HG03095 (cell line): ENCODE data around the gene APBB2.

Experiments used
- ATAC-seq: cut with Tn5 transposase; IDR thresholded peaks from one replicate; pipeline ENCODE4 v1.9.1; 2021; ENCODE audit warnings: moderate library complexity; ENCODE audit not compliant: unreplicated experiment

The APBB2 gene

DNA sequence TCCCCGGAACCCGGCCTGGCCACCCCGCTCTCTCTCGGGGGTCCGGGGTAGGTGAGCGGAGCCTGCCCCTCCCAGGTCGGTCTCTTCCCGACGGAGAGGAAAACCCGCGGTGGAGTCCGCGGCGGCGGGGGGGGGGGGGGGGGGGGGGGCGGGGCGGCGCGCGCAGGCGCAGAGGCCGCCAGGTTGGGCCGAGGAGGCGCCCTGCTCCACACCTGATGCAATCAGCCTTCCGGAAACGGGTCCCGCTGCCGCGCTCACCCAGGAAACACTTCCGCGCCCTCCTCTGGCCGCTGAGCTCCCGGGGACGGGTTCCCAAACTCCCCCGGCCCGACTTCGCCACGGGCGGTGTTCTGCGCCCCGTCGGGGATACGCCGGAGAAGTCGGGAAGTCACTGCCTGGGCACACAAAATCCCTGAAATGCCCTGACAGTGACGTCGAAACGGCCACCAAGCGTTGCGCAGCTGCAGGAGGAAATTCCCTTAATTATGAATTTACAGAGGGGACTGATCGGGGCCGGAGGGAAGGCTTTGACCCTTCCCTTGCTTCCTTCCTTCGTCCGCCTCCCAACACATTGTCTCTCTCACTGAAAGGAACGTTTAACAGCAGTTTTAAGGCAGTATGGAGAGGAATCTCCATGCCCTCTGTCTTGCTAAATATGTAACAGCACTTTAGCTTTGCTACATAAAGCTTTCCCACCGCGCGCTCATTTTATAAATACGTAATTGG is 2.1 kb upstream of the APBB2 start:
- ATAC-seq, result peak; percentile 55

DNA sequence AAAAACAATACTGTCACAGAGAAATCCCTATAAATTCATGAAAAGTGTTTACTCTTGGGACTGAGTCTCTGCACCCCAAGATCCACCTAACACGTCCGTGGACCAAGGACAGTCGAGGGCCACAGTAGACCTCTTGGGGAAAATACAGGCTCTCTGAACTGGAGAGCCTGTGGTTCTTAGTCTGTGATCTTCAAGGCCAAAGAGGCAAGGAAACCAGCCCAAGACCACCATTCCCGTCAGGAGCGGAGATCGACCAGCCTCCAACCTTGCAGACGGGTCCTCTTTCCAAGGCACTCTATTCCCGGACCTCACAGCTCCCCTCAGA is 1.6 kb upstream of the APBB2 start:
- ATAC-seq, result no peak

DNA sequence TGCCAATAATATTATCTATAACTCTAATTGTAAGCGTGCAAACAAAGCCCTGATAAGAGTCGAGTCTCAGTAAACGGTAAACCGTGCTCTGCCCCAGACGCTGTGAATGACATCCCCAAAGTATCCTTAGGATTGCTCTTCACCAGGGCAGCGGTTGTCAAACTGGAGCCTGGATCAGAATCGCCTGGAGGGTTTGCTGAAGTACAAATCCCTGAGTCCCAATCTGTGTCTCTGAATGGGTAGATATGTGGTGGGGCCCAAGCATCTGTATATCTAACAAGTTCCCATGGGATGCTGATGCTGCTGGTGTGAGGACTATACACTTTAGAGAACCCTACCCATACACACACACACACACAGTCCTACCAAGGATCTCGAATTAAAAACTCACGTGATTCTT is 813 bp upstream of the APBB2 start:
- ATAC-seq, result no peak

DNA sequence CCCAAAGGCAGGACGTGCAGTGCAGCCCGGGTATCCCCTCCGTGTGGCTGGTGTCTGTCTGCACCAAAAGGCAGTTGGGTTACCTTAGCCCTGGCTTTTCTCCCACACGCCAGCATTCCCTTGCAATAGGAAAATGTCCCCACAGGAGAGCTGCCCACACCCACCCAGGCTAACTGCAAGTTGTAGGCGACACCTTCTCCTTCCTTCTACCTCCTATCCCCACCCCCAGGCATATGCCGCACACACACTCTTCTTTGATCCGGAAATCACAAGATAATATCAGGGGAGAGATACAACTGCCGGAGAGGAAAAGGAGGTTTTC is 444 bp upstream of the APBB2 start:
- no peak for ATAC-seq

DNA sequence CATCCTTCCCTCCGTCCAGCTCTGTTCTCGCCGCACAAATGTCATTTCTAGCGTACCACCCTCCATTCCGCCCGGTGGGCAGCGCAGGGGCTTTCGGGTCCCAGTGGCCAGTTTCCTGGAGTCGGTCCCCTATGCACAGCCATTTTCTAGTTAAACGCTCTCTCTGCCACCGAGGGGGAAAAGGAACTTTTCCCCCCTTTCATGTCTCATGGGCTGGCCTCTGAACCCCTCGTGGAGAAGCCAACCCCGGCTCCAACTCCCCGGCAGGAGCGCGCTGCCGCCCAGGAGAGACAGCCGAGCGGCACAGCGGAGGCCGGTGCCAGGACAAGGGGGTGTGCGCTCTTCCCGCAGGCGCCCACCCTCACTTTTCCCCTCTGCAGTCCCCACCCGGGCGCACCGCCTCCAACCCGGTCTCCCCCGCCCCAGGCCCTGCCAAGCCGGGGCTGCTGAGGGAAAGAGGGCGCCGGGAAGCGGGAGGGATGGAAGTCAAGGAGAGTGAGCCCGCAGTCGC is 662 bp downstream of the APBB2 start:
- ATAC-seq, result peak; percentile 3

DNA sequence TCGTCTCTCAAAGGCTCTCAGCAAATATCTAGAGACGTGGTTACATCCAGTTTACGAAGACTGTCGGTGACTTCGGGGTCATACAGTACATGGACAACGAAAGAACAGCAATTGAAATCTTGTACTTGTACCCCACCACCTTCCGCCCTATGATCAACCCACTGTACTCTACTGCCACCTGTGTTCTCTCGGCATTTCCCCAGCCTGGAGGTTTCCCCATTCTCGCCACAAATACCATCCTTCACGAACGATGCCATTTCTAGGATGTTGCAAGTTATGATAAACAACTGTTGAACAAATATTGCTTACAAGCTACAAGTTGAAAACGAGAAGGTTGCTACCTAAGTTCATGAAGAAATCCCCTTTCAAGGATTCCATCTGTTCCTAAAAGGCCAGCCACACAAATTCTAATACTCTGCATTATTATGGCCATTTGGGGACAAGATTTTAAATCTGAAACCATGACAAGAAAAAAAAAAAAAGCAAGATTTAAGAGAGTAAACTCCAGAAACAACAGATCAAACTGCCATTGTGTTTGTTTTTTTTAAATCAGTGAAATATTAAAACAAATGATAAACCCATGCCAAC is 1.6 kb downstream of the APBB2 start:
- ATAC-seq, result no peak

DNA sequence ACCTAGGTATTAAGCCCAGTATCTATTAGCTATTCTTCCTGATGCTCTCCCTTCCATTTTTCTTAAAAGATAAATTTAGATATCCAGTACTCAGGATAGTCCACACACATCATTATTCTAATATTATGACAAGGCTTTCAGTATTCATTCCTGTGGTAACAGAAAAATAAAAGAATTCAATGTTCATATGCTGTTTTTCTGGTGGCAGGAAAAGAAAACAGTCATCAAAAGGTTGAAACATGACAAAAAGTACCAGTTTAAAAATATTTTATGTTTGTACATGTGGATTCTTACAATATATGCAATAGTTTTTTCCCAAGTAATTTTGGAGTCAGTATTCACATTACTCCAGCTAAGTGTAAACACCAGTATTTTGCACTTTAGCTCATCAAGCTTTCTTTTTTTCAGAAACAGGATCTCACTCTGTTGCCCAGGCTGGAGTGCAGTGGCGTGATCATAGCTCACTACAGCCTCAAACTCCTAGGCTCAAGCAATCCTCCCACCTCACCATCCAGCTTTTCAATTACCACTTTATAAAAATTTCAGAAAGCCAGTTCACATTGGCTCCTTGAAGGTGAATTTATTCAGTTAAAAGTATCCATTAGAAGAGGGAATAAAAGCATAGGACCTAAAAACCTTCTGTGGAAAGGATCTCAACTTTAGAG is 2.3 kb downstream of the APBB2 start:
- ATAC-seq, result no peak

DNA sequence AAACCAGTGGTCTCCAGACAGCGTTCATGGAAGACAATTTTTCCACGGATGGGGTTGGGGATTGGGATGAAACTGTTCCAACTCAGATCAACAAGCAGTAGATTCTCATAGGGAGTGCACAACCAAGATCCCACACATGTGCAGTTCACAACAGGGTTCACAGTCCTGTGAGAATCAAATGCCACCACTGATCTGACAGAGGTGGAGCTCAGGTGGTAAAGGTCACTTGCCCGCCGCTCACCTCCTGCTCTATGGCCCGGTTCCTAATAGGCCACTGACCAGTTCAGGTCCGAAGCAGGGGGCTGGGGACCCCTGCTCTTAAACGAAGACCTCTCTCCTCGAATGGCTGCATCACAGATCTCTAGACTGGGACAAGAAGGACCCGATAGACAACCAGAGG is 4.4 kb downstream of the APBB2 start:
- ATAC-seq, result no peak

DNA sequence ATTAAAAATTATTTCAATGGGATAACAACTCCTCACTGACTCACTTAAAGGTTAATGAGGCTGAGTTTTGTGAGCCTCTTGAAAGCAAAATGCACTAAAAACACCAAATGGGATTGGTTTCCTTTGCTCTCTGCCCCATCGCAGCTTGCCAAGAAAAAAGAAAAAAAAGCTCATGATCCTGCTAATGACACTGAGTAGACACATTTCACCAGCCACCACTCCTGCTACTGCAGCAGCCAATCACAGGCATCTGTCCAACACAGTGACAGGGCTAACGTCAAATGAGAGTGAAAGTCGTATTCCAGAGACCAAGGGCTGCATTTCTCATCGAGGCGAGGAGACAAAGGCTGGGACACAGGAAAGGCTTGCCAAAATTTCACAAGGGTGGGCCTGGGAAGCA is 5.2 kb downstream of the APBB2 start:
- no peak for ATAC-seq

DNA sequence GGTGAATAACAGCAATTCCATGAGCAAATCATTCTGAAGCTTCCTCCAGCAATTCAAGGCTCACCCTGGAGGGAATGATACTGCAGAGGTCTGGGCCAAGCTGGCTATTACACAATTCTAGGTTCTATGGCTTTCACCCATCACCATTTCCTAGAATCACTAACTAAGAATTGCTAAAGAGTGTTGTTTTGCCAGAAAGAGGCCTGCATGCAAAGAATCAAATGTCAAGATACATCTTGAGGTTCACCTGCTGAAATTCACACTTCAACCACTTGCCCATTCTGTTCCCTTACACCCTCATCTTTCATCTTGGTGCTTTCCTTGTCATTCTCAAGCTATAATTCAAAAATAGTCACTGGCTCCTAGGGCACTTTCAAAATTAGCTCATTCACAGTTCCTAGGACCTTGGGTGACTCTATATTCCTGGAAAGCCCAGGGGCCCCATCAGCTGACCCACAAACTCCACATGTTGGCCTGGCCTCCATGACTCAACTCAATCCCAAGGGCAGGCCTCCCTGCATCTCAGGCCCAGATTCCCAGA is 7.0 kb downstream of the APBB2 start:
- ATAC-seq, result no peak

DNA sequence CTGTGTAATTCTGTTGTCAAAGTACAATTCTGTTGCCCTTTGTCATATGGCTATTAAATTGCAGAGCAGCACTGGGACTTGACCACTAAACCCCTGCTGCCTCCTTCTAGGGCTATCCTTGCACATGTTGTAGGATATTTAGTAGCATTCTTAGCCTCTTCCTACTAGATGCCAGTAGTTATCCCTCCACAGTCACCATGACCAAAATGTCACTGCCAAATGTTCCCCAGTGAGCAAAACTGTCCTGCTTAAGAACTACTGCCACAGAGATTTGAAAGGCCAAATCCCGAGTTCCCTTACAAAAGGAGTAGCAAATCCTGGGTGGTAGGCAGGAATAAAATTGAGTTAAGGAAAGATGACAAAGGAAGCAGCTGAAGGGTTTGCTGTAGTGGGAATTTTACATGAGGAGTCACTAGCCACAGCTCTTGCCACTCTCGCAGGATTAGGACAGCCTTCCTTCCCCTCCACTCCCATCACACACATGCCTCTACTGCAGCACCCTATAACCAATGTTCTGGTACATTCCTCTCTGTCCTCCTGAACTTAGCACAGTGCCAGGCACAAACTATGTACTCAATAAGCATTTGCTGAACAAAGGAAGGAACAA is 8.4 kb downstream of the APBB2 start:
- ATAC-seq, result no peak

DNA sequence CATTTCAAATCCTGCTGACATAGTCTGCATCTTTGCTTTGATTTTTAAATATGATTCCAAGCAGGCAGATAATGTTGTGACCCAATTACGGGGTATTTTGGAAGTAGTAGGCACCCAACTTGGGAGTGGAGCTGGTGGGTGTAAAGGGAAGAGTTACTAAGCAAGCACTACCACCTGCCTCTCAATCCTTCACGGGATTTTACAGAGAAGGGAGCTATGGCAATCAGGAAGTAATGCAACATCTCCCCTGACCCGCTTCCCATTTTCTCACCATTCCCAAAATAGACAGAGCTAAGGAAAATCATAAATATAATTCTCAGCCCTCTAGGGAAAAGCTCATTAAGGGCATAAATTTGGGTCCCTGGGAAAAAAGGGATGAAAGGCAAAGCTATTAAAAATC is 9.2 kb downstream of the APBB2 start:
- no peak for ATAC-seq

DNA sequence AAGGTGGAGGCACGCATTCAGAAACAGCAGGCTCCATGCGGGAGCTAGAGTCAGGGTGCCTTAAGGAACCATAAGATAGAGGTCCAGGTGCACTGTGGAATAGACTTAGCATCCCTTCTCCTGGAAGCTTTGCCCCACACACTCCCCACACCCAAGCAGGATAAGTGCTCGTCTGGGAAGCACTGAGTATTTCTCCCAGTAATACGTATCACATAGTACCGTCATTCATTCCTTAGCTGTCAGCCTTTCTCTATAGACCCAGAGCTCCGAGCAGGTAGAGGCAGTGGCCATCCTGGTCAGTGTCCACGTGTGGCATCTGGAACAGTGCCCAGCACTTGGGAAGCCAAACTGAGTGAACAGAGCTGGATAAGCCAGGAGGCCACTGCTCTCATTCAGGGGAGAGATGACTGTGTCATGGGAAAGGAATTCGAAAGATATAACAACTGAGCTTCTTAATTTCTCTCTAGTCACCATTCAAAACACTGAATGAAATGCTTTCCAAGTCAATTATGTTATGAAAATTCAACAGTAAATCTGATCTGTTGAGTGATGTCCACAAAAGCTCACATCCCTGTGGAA is 9.9 kb downstream of the APBB2 start:
- no peak for ATAC-seq

DNA sequence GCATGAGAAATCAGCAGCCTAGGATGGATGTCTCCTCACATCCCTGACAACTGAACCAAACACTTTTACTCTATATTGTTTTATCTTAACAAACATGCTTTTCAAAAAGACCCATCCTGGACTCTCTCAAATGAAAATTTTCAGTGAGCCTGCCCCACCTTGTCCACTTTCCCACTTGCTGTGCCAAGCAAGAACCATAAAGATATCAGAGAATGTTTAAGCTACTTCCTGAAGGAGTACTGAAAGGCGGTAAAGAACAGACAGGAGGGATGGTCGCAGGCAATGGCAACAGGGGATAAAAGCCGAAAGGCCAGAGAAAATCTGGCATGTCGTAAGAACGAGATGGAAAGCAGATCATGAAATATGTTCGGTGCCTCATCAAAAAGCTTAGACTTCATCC is 10.5 kb downstream of the APBB2 start:
- no peak for ATAC-seq

DNA sequence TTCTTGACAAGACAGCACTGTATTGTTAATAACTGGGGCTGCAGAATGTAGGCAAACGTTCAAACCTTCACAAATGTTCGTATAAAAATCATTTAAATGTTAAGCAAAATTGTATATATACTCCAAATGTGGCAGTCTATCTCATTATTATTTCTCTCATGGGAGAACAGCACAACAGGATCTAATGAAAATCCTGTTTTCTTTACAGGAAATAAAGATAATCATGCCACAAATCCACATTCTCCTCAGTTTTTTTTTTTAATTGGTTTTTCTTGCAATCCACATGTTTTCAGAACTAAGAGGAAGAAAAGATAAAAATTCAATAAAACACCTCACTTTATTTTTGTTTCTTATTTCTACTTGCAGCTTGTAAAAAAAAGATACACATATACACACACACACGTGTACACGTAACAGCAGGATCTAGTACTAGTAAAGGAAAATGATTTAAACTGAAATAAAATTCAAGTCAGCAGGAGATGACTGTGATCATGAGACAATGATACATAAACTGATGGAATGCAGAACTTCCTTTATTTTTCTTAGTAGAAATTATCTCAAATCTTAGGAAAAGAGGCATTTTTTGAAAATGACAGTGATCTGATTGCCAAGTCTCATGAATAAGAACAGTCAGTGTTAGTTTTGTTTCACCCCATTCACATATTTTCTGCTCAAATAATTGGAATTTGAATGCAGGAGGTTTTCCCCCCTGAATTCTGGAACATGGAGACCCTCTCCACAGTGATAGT is 11.3 kb downstream of the APBB2 start:
- ATAC-seq, result no peak

DNA sequence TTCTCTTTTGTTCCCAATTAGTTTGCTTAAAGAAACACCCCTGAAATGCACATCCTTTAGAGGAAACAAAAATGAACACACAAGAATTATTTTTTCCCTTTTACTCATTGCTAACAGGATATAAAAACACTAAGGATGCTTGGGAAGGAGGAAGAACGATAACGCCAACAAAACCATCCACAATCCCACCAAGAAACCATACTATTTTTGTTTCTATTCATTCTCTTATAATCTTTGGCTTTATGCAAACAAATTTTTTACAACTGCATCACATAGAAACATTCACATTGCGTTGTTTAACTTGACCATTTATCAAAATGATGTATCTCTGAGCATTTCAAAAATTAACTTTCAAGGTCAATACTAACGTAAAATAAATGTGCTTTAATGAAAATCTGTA is 12.0 kb downstream of the APBB2 start:
- no peak for ATAC-seq

DNA sequence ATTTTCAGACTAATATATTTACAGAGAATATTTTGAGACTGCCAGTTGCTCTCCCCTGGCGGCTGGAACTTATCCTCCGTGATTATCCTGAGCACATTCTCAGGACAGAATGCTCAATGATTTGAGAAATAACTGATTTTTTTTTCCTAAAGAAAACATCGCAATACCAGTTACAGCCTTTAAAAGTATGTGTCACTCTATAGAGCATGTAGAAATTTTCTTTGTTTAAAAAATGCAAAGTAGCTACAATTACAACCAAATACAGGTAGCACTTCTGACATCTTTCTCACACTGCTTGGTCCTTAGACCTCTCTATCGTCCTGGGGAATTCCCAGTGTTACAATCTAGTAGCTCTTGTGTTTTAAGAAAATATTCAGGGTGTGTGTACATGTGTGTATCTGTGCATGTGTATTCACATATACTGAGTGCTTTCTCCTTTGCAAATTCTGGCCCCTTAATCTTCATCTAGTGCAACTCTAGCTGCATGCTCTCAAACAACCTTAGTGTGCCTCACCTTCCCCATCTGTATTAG is 13.8 kb downstream of the APBB2 start:
- no peak for ATAC-seq

DNA sequence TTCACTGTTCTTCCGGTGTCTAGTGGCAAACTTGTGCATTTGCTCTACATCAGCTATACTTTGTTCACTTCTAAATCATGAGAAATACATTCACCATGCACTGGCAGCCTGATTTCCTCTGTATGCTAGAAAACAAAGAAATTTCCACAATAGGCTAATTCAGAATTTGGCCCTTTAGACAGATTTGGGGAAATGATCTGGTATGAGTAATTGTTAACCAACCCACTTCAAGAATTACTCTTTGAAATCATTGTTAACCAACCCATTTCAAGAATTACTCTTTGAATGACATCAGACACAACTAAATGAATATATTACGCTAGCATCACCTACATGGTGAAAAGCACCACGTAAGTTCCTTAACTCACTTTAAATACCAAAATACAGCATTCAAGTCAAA is 14.6 kb downstream of the APBB2 start:
- no peak for ATAC-seq

DNA sequence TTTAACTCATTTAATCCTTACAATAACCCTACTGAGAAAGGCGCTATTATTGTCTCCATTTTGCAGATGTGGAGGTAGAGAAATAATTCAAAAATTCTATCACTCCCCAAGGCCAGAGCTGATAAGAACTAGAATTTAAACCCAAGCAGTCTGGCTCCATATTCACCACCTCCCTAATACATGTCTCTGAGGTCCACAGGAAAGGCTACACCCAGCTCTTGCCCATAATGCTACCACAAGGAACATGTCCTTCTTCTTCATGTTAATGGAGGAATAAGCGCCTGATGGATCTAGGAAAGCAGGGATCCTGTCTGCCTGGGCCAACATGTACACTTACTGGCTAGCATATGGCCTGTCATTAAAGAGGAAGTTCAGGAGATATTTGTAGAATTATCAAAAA is 16.3 kb downstream of the APBB2 start:
- ATAC-seq, result no peak

DNA sequence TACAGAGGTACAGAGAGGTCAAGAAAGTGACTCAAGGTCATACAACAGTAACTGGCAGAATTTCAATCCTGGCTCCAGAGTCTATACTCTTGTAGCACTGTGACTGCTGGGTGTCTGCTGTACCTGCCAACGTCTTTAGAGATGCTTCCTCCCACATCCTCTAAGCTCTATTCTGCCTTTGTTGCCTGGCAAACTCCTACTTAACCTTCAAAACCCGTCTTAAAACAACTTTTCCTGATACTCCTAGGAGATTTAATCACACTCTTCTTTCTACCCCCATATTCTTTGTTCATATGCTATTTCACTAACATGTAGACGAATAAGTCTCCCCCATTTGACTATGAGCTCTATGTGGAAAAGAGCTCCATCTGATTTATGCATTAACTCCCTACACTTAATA is 16.8 kb downstream of the APBB2 start:
- ATAC-seq, result no peak
